NCI-H2107 (cell line): ENCODE data around the gene TRPC4.

Source experiments
- DNase-seq: peaks from one replicate; lab custom pipeline; 2025; lab: John Stamatoyannopoulos, UW

The TRPC4 gene

DNA sequence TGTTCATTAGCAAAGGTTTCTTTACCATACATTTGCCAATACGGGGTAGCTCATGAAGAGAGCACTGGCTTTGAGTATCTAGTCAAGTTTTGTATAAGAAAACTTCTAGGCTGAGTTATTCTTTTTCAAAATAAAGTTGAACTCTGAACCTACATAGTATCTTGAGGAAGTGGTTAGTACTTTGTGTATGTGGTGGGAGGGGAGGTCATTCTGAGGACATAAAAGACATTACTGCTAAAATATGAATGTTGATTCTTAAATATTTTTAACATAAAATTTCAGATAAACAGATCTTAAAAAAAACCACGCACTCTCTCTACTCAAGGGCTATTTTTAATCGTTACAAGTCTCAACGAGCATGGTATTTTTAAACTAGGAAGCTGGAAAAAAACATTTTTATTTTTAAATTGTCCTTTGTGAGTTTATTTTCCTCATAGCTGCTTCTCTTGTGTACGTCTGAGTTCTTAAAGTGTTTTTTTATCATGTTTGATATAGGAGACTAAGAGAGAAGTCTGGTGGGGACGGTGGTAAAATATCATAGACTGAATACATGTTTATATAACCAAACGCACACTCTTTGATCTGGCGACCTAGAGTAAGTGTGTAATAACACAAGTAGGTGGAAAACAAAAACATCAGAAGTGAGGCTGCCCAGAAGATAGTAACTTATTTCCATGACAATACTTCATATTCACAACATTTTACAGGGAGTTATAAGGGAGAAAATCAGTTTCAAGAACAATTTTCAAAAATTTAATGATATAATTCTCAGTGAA, 153.0 kb downstream of the TRPC4 start:
- DNase-seq: no peak

DNA sequence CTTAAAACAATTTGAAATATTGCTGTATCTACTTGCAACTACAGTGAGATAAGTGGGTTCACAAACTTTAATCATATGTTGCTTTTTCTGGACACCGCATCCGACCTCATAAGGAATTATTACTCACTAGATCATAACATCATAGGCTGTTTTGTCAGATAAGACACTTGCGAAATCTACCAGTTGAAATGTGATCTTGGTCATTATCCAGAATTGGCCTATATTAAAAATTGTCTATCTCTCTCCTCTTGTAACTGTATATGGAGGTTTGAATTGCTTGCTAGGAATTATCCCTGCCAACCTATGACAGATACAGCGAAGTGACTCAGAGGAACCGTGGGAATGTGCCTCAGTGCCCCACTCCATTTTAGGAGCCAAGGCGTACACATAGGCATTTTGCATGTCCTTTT, 154.0 kb downstream of the TRPC4 start:
- no peak for DNase-seq

DNA sequence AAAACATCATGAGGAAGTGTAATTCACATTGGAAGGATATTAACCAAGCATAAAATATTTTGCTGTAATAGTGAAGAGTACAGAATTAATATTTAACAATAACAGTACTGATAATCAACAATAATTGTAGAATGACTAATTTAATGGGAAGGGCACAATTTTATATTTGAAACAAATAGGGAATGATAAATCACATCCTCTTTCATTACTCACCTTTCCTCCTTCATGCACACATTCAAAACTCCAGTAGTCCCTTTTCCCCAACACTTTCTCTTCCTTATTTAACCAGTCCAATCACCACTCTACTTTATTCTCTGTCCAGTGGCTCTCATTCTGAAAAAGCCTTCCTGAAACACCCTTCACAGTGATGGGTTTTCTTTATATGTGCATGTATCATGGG, 160.3 kb downstream of the TRPC4 start:
- no peak for DNase-seq

DNA sequence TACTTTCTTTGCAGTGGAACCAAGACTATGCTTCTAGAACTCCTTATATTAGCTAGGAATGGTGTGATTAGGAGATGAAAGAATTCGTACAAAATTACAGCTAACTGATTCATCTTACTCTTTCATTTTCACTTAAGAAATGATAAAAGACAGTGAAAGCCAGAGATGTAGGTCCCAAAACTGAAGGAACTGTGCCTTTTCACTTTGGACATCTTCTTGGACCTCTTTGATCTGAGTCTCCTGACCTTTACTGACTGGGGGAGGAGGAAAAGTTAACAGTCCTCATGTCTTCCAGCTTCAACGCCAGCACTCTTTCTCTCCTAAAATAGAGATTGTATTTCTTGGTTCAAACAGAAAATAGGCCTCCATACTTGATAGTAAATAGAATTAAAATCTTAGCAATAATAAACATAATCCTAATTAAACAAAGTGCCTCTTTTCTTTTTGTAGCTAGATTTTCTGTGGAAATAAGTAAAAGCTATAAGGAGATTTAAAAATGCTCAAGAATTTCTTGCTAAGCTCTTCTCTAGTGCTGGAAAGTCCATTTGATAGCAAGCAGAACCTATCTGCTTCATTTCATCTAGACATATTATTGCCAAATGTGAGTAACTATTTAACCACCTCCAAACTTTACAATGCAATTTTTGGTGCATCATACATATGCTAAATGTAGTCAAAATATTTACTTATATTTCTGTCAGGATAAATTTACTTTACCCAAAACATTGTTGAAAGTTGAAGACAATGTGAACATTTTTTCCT, 161.7 kb downstream of the TRPC4 start:
- DNase-seq: no peak

DNA sequence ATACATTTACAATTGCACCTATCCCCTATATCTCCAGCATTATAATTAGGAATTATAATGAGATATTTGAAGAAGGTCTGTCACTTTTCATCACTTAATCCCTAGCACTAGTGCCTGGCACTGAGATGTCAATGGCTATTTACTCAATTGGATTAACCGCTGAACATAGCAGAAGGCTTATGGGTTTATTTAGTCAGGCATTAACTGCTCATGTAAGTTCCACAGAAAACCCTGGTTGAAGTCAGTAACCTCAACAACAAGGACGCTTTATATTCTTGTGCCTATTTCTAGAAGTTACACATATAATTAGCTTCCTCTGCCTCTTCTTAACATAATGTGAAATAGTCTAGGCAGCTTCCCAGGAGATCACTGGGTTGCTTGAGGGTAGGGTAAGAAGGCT, 163.5 kb downstream of the TRPC4 start:
- no peak for DNase-seq

DNA sequence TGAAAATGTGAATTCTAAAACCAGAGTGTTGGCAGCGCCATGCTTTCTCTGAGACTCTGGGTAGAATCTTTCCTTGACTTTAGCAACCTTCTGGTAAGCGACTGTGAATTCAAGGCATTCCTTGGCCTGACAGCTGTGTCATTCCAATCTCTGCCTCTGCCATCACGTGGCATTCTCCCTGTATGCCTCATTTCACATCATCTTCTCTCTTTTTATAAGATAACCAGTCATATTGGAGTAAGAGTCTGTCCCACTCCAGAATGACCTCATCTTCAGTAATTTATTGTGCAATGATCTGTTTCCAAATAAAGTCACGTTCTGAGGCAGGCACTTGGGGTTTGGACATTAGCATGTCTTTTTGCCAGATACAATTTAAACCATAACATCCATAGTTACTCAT, 167.6 kb downstream of the TRPC4 start:
- no peak for DNase-seq

DNA sequence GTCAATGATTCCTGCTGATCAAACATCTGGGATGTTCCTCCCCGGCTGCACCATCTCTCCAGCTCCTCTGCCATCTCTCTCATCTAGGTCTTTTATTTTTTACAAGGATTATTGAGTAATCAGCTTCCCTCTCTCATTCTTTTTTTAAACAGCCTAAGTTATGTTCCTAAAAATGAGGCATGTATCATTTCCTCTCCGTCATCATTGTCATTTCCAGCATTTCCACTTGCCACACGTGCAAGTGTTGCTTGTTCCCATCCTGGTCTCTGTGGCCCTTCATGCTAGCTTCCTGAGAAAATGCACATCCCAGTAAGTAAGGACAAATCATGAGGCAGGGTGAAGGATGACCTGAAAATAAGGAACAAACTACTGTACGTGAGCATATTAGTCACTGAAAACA, 168.3 kb downstream of the TRPC4 start:
- DNase-seq: no peak

DNA sequence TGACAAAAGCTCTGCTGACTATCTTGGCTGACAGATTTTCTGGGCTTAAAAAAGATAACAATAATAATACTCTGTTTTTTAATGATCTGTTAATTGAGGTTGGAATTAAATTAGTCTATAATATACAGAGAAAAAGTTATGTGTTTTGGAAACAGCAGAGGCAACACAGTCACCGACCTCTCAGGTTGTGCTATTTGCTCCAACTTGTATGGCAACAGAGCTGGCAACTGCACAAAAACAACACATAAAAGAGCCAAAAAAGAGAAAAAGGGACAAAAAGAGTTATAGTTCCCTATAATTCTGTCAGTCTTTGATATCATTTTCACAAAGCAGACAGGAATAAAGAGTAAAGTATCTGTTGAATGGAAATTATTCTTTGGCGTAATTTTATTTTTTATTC, 168.7 kb downstream of the TRPC4 start:
- DNase-seq: no peak

DNA sequence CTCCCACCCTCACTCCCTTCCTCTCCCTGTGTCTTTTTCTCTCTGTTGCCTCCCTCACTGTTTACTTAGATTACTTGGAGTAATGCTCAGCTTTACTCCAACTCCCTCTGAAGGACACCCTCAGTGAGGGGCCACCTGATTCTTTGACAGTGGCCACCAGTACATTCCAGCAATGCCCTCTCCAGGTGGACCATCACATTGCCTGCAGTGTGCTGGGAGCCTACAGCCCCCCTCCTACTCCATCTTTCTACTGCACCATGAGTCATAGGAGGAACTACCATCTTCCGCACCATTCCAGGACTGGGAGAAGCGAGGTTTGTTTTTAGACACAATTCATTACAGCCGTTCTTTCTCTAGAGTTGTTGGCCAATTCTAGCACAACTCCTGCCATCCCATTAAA, 174.4 kb downstream of the TRPC4 start:
- no peak for DNase-seq

DNA sequence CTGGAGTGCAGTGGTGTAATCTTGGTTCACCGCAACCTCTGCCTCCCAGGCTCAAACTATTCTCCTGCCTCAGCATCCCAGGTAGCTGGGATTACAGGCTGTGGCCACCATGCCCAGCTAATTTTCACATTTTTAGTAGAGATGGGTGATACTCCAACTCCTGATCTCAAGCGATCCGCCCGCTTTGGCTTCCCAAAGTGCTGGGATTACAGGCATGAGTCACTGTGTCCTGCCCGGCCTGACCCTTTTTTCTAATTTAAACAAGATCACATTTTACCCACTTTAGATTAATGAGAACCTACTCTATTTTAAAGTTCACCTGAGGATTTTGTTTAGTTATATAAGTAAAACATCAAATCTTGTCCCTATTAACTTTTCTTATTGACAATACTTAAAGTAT, 179.2 kb downstream of the TRPC4 start:
- no peak for DNase-seq

DNA sequence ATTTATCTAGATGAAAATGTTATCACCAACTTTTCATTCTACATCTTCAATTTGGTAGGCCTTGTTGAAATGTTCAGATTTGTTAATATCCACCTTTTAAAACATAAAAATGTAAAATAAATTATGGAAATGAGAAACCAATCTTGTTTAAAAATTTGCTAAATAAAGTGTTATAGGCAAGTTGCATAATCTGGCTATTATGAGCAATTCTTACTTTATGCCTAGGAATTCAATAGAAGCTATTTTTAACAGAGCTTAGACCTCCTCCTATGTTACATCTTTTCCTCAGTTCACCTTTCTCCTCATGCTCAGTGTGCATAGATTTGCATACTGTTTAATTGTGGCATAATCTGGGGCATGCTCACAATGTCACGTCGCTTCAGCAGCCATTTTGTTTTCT, 183.1 kb downstream of the TRPC4 start:
- no peak for DNase-seq

DNA sequence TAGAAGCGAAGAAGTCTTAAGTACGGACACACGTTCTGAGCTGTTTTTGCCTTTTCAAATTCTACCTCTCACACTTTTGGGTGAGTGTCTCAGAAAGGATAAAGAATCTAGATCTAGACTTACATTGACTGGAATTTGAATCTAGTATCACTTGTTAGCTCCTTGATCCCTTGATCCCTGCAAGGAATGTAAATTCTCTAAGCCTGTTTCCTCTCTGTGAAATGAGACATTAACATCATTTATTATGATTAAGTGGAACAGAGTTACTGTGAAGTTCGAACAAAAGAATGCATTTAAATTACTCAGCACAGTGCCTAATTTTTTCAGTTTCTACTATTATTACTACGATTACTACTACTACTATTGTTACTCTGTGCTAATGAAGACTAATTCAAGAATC, 184.4 kb downstream of the TRPC4 start:
- DNase-seq: no peak

DNA sequence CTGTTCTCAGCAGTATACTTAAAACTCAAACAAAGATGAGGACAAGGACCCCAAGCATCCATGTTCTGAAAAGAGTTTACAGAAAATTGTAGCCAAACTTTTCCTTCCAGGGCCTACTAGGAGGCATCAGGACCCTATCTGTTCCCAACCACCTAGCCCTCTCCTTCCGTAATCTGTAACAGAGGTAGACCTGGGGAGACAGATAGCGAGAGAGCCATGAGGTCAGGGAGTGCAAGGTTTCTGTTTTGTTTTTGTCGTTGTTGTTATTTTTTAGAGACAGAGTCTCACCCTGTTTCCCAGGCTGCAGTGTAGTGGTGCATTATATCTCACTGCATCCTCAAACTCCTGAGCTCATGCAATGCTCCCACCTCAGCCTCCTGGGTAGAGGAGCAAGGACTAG, 187.1 kb downstream of the TRPC4 start:
- no peak for DNase-seq

DNA sequence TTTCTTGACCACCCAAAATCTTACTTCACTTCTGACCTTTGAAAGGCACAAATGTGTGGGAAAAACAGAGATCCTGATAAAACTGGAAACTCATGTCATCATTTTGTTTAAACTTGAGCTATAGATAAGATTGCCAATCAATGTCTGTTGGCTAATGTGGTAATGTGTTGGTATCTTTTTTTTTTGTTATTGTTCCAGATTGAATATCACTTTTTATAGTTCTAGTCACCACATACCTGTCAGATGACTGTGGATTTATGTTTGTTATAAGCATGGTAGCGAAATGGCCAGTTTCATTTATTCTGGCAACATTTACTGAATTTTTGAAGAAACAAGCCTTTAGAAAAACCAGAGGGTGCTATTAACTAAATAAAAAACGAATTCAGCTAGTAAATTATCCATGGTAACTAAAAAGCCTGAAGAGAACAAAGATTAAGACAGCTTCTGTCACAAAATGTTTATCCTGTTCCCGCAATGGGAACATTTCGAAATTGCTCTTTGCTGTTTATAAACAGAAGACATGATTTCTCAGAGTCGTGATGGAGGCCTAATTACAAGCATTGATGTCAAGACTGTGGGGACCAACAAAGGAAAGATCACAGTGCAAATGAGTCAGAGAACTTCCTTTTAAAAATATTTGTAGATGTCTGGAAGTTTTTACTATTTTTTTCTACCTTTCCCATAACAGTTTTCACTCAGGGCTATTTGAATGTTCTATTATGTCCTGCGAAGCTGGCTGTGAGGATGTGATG, 188.1 kb downstream of the TRPC4 start:
- no peak for DNase-seq

DNA sequence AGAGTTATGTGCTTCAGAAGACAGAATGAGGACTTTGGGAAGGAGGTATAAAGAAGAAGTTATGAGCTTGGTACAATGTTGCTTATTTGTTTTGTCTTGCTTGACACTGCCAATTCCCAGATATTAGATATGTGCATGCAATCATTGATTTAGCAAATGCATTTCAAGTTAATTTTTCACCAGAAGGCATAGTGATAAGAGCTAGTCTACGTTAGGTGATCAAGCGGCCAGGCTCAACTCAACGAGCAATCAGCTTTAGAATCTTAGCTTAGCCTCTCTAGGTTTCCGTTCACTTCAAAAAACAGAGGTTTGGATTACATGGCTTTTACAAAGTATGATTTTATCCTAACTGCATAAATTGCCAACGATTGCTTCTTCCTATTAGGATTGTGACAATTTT, 189.4 kb downstream of the TRPC4 start:
- no peak for DNase-seq

DNA sequence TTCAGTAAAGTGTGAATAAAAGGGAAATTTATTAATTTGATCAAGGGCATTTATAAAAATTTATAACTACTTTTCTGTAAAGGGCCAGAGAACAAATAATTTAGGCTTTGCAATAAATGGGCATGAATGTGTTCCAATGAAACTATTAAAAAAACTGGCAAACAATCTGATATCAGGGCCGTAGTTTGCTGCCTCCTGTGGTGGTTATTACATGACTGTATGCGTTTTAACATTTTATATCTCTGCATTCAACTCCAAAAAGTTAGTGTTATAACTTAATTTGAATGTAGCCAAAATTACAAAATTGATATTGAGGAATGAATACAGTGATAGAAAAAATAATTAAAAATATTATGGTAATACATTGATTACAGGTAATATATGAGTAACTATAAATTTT, 190.5 kb downstream of the TRPC4 start:
- no peak for DNase-seq

DNA sequence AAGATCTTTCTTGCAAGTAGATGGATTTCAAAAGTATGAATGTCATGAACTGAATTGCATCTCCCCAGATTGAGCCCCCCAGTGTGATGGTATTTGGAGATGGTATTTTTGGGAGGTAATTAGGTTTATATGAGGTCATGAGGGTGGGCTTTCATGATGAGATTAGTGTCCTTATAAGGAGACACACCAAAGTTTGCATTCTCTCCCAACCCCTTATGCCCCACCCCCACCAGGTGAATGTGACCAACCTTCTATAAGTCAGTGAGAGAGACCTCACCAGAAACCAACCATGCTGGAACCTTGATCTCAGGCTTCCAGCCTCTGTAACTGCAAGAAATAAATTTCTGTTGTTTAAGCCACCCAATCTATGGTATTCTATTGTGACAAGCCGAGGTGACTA, 199.7 kb downstream of the TRPC4 start:
- no peak for DNase-seq

DNA sequence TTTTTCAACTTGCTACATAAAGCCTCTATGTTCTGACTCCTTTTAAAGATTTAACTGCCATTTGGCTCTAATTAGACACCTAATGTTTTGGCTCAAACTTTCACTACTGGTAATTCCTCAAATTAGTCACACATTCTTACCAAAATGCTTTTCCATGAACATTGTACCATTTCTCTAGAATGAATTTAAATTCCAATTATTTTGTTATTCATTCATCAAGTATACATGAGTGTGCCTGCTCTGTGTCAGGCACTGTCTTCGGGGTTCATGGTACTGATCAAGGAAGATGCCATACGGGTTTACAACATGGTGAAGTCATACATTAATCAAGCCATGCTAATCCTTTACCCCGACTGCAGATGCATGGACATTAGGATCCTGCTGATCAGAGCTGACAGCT, 201.9 kb downstream of the TRPC4 start:
- no peak for DNase-seq

DNA sequence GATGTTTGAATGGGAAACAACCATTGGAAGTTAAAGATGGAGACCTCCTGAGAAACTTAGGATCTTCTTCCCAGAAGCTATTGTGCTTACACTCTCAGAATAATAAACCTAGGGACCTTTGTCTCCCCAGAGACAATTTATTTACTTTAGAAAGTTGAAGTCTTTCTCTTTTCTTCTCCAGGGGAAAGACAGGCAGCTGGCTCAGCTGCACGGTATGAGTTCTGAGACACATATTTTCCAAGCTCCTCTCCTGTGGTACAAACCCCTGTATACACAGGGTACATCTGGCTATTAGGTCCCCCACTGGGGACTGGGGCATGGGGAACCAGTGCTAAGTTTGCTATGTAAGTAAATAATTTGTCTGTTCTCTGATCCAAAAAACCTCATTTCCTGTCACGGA, 203.5 kb downstream of the TRPC4 start:
- DNase-seq: no peak

DNA sequence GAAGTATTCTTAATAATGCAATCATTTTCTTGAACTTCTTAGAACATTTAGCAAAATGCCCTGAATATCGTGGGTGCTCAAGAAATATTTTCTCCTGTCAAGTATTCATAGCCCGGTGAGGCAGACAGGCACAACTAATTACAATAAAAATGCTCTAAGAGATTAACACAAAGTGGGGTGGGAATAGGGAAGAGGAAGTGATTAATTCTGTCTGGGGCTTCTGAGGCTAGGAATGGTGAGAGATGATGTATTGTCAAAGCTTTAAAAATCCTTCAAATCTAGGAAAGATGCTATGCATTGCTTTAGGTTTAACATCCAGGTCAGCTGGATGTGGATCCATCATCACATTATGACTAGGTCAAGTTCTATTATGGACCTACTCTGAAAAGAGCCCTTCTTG, 204.2 kb downstream of the TRPC4 start:
- DNase-seq: no peak

DNA sequence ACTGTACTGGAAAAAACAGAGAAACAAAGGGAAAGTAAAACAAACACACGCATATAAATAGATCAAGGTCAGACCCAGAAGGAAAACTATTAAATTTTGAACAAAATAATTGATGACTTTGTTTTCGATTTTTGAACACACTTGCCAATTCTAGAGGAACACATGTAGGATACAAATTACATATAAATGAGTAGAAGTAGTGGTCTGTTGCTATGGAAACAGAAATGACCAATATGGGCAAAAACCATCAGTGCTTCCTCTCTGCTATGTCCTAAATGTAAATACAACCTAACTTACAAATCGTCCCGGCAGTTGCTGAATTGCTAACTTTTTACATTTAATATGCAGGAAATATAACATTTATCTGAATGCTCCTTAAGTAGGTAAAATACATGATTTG, 205.8 kb downstream of the TRPC4 start:
- no peak for DNase-seq

DNA sequence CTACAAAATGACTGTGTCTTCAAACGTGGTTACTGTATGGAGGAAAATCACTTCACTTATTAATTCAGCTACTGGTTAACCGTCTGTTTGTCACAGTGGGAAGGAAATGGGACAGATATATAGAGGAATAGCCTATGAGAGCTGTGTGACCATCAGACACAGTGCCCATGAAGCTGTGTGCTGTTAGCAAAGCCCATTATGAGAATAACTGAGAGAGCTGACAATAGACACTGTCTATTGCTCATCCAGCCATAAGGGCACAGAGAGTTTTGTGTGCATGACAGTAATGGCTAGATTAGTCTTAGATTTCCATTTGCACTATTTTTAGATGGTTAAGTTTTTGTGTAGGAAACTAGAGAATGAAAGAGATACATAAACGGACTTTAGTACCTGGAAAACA, 206.9 kb downstream of the TRPC4 start:
- DNase-seq: no peak

DNA sequence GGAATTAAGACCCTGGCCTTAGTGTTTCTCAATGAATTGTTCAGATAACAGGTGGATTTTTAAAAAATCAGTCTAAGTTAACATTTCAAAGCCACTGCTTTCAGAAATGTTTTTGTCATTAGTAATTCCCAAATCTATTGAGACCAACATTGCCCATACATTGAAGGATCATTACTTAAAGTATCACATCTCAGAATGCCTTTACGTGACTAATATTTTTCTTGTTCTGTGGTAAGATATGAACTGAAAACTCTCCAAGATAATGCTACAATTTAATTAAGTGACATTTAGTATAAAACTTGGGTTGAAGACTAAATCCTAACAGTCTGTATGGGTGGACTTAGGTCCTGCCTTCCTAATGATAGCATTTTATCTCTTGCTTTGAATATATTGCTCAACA, 211.6 kb downstream of the TRPC4 start:
- DNase-seq: no peak
